ACHN (cell line): ENCODE results near the gene VMAC.

Experiments
- DNase-seq: peaks from one replicate; pipeline ENCODE4 v3.0.0-alpha.2; 2015
- in situ Hi-C: cut with HindIII; loops from 2 replicates; pipeline ENCODE4 v1.10.0; 2017; ENCODE audit warnings: low sequenced_read_pairs, low pct_ligation_motif_present, low pct_unique_long_range_greater_than_20kb

Gene VMAC

DNA sequence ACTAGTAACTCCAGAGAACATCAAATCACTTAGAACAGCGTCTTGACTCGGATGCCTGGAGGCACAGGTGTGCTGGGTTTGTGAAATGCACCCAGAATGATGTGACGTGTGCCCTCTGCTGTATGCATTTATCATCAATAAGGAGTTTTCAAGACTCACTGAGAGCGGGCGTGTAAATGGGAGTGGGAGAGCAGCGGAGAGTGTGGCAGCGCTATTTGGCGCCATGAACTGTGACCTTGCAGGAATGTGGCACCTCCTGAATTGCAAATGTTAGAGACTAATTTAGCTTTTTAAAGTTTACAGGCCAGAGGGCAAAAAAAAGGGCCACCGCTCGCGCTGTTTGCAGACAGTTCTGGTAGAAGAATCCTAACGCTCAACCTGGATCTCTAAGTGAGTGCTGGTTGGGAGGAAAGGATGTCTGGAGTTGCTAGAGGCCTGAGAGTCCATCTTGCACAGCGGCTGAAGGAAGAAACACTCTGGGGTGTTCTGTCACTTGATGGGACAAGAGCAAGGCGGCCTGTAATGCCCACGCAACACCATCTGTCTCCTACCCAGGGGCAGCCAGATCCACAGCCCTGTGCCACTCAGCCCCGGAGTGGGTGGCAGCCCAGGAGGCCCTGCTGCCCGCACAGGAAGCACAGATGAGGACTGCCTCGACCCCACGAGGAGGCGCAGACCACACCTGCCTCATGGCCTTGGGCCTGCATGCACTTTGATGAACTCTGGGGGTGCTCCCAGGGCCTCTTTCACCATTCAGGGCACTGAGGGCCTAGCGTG, 53.6 kb downstream of the VMAC start:
- DNase-seq, result no peak
- in situ Hi-C loops, result no loop called here

DNA sequence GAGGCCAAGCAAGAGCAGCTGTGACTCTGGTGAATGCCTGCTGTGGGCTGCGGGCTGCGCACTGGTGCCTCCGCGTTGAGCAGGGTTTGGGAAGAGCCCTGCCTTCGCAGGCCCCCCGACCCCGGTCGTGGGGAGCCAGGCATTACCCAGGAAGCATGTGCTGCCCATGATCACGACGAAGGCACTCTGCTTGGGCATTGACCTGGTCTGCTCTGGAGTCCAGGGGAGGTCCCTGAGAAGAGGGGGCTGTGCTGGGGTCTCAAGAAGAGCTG, 54.1 kb downstream of the VMAC start:
- no peak for DNase-seq

DNA sequence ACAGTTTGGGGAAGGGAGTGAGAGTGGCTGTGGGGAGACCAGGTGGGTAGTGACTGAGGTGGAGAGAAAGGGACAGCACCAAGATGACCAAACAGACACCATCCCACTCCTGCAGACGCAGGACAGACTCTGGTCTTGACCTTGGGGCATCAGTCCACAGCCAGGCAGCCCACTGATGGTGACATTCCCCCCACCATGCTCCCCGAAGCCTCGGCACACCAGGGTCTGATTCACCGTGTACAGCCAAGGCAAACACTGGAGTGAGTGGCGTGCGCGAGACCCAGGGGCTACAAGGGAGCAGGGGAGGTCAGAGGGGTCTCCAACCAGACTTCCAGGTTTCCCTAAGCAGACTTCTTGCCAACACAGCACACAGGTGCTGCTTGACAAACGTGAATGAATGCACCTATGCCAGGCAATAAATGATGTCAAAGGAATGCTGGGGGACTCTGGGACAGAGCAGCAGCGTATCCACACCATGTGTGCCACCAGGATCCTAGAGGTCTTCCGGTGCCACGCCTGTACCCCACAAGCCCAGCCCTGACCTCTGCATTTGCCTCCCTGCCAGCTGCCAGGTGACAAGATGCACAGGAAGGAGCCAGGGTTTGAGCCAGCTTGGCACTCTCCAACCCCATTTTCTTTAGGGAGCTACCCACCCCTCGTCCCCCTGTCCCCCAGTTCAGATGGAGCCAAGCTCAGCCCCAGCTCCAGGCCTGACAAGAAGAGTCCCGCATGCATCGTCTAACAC, 54.8 kb downstream of the VMAC start:
- in situ Hi-C loops, result no loop called here
- DNase-seq, result no peak

More for the DNA sequence above, 54.1 kb downstream of the VMAC start:
- in situ Hi-C loops, result no loop called here
